Hematopoietic multipotent progenitor cell treated with erythropoietin and hydrocortisone succinate and interleukin-3 and kit ligand, for 17 days (in vitro differentiated cells): ENCODE data around the gene SHBG.
"Not testable (repeated sequence)": the region's sequence is repeated elsewhere in the genome, so short reads cannot be mapped to it uniquely, and the experiment has no call there.

ENCODE experiments used
- DNase-seq: peaks from one replicate; pipeline ENCODE4 v3.0.0-alpha.2; 2015; ENCODE audit warnings: low spot score

SHBG gene

GRCh38 chr17:7629939-7630571 is at the start of gene SHBG:
Gene SHBG (plus strand): TSS chr17:7630135. CDS start chr17:7630173, 38 bp downstream.
- DNase-seq: no peak

- DNase-seq: peak; percentile 64
Measured at GRCh38 chr17:7580604-7581575, 49.0 kb upstream of the SHBG start.

- DNase-seq: no peak
Measured at GRCh38 chr17:7582396-7583252, 47.3 kb upstream of the SHBG start.

GRCh38 chr17:7583253-7584109 is 46.5 kb upstream of the SHBG start, which contains the start of gene MPDU1:
Gene MPDU1 (plus strand): TSS chr17:7583852. CDS start chr17:7583863, 11 bp downstream.
- peak; percentile 93 for DNase-seq

GRCh38 chr17:7586673-7587419 is 43.1 kb upstream of the SHBG start:
- peak; percentile 68 for DNase-seq

DNA sequence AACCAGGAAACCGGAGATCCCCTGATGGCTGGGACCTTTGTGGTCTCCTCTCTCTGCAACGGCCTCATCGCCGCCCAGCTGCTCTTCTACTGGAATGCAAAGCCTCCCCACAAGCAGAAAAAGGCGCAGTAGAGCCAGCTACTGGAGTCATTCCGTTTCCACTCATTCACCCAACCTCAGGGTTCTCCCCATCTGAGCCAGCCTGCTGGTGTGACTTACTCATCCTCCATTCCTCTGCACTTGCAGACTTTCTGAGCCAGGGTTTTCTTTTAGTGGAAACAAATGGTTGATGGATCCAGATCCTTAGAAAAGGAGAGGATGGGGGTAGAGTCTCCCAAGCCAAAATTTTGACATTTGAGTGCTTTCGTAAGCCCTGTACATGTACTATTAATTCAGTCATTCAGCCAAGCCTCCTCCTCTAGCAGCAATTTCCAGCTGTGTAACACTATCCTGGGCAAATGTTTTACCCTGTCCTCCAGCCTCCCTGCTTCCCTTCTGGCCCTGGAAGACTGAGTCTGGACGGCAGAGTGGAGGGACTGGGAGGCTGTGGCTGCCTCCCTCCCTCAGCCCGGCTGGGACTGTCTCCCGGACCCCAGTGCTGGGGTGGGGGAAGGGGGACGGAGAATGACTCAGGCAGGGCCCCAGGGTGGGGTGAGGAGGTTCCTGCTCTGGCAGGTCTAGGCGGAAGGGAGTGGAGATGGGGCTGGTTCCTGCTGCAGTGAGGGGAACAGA is 42.3 kb upstream of the SHBG start:
- DNase-seq: no peak

- DNase-seq: no peak
Measured at GRCh38 chr17:7588553-7589203, 41.3 kb upstream of the SHBG start.

DNA sequence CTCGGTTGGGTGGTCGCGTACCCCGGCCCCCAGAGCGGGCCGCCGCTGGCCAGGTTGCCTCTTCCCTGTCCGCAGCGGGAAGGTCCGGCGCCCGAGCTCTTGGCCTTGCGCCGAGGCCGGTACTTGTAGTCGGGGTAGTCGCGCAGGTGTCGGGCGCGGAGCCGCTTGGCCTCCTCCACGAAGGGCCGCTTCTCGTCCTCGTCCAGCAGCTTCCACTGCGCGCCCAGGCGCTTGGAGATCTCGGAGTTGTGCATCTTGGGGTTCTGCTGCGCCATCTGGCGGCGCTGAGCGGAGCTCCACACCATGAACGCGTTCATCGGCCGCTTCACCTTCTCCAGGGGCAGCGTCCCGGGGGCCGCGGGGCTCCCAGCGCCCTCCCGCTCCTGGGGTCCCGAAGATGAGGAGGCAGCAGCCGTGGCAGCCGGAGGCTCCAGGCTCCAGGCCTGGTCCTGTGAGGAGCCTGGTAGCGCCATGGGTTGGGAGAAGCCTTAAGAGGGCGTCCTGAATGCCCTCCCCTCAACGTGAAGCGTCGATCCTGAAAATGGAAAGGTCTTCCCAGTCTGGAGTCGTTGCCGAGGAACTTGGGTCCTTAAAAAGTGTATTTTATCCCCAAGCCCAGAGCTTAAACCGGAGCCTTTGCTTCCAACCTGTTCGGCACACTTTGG is 40.6 kb upstream of the SHBG start:
- DNase-seq: peak; percentile 84

GRCh38 chr17:7589891-7590691 is 39.8 kb upstream of the SHBG start, which contains the start of gene SOX15:
Gene SOX15 (minus strand): TSS chr17:7590094. CDS start chr17:7589676, 418 bp downstream.
- no peak for DNase-seq

DNA sequence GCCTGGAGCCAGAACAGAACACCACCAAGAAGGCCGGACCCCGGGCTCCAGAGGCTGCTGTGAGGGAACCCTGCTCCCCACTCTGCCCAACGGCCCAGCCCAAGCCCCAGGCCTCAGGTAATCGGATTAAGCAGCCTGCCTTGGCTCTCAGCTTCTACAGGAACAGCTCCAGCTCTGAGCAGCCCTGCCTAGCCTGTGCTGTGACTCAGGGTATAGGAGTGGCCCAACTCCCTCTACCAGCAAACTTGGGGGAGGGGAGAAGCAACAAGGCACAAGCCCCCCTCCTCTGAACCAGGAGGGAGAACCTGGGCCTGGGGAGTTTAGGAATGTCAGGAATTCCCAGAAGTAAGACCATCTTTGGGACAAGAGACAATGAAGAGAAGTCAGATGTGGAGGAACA is 39.2 kb upstream of the SHBG start:
- no peak for DNase-seq

DNA sequence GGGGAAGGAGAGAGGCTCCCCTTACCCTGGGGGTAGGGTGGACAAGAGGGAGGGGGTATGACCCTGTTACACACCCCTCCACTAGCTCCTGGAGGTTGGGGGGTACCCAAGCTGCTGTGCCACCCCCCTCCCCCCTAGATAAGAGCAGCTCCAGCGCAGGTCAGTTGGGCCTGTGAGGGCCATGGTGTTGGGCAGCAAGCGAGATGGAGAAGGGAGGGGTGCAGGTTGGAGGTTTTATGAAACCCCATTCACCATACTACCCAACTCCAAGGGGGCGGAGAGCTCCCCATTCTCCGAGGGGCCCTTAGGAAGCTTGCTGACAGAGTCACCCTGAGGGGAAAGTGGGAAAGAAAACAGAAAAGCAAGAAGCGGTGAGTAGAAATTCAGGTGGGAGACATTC is 38.3 kb upstream of the SHBG start:
- DNase-seq: no peak

DNA sequence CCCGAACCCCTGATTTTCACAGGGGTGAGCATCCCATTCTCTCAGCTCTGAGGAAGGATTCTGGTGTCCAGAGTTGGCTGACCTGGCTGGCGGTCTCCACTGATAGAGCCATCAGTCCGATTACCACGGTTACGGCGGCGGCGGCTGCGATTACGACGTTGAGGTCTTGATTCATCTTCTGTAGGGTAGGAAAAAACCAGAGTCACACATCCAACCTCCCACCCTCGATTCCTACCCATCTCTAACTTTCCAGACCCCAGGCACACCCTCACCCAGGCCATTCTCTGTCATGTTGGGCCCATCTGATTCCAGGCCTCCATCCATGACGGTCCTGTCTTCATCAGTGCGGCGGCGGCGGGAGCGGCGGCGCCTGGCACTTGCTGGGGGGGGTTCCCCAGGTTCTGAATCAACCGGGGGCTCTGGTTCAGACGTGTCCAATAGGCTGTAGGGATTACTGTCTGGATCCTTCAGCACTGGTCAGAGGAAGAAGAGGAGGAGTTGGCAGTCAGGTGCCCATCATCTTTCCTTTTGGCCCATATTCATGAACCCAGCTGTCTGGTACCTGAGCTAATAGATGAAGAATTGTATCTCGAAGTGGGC is 37.4 kb upstream of the SHBG start:
- no peak for DNase-seq

- DNase-seq: no peak
Measured at GRCh38 chr17:7593296-7593695, 36.6 kb upstream of the SHBG start.

DNA sequence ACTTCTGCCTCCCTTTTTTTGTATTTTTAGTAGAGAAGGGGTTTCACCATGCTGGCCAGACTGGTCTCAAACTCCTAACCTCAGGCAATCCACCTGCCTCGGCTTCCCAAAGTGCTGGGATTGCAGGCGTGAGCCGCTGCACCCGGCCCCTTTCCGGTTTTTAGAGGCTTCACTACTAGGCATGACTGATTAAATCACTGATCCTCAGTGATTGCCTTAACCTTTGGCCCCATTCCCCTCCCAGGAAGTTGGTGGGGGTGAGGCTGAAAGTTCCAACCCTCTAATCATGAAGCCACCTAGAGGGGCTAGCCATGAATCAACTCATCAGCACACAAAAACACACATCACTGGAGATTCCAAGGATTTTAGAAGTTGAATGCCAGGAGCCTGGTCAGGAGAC is 32.4 kb upstream of the SHBG start:
- not testable (repeated sequence) for DNase-seq

- no peak for DNase-seq
Measured at GRCh38 chr17:7606280-7606679, 23.7 kb upstream of the SHBG start.

- no peak for DNase-seq
Measured at GRCh38 chr17:7610641-7611040, 19.3 kb upstream of the SHBG start.

DNA sequence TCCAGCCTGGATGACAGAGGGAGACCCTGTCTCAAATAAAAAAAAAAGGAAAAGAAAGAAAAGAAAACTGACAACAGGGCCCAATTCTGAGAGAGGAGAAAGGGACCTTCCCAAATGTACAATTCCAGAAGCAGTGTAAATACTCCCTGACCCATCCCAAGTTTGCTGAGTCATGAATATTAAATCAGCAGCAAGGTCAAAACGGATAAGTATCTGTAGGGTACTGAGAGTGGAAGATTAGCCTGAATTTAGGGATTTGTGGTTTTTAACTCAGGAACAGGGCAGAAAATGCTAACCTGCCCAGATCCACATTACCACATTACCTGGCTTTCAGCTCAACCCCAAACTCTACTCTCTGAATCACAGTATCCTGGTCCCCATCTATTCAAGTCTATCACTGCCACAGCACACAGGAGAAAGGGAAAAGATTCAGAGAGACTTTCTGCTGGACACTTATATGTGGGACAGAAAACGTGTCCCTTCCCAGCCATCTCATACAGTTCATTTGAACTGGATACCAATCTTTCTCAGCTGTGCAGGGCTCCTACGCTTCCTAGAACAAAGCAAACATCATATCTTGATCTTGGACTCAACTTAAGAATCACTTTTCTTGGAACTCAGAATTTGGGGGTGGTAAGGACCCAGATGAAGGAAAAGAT is 18.2 kb upstream of the SHBG start:
- peak; percentile 28 for DNase-seq
